NCI-H510A (cell line): ENCODE data around the gene IGFL2.
"Not testable (repeated sequence)": the region's sequence is repeated elsewhere in the genome, so short reads cannot be mapped to it uniquely, and the experiment has no call there.

Experiments
- DNase-seq: peaks from one replicate; lab custom pipeline; 2025; lab: John Stamatoyannopoulos, UW

Gene IGFL2

GRCh38 chr19:46147791-46148288 is at the start of gene IGFL2:
Gene IGFL2, plus strand, starts transcription at chr19:46148238. Its CDS starts 41 bp downstream, at chr19:46148279.
- DNase-seq, result no peak

DNA sequence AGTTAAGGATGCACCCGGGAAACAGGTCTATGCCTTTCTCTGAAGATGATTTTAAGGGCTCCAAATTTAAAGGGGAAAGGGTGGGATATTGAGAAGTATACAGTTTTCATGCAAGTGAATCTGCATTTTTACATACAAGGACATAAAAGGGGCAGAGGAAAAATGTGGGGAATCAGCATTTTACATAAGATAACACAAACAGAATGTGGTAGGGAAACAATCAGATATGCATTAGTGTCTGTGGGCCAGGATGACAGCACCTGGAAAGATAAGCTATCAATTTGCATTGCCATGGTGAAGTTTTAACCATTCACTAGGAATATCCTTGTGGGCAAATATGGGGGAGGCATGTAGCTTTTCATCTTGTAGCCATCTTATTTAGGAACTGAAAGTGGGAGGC is 47.7 kb upstream of the IGFL2 start:
- DNase-seq, result no peak

- DNase-seq, result no peak
Measured at GRCh38 chr19:46101293-46101692, 46.7 kb upstream of the IGFL2 start.

GRCh38 chr19:46102333-46102732 is 45.7 kb upstream of the IGFL2 start:
- DNase-seq, result not testable (repeated sequence)

DNA sequence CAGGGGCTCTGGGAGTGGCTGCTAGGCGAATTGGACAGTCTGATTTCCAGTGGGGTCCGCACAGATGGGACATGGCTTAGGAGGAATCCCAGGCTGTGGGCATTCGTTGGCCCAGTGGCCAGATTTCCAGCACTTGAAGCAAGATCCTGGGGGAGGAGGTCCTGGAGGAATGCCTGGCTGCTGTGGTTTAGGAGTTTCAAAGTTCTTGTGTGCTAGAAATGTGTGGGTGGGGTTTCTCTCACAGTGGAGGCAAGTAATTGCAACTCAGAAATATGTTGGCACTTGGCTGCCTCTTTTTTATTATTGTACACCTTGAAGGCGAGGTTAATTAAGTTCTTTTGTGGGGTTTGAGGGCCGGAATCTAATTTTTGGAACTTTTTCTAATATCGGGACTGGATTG is 40.7 kb upstream of the IGFL2 start:
- no peak for DNase-seq

DNA sequence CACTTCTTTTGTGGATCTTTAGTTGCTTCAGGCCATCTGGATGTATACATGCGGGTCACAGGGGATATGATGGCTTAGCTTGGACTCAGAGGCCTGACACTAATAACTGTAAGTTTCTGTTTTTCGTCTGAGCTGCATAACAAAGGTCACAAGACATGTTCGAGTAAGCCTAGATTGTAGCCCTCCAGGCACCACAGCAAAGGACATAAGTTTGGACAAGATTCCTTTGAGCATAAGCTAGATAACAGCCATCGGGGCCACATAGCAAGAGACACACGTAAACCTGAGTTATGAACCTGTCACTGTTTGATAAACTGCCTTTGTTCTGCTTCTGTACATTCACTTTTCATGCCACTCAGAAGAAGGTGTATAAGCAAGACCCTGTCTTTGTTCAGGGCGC is 38.2 kb upstream of the IGFL2 start:
- DNase-seq, result no peak

DNA sequence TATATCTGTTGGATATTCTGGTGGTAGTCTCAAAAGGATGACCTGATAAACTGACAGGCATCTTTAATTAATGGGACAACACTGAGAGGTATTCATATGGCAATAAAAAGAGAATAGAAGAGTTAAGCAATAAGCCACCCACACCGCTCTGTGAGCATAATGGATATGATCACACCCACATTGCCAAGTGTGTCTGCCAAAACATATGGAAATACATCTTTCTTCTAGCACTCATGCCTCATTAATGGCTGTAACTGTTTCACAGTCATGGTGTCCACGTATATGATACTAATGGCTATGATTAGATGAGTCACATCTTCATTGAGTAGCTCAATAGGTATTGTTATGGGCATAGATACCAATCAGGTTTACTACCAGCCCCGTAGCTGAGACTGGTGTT is 36.7 kb upstream of the IGFL2 start:
- no peak for DNase-seq

DNA sequence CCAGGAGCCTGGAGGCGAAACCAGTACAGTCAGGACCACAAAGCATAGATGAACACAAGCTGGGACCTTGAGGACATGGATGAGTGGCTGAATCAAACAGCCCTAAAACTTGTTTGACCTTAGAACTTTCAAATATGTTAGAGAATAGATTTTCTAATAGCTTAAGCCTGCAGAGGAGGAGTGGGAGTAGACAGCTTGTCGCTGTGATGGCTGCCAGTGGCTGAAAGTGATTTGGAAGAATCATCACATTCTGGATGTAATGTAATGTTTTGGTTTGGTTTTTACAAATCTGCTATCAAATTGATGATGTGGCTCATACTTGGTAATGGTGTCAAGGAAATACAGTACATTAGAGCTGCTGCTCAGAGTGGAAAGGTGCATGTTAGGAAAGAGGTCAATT is 35.5 kb upstream of the IGFL2 start:
- DNase-seq, result no peak

DNA sequence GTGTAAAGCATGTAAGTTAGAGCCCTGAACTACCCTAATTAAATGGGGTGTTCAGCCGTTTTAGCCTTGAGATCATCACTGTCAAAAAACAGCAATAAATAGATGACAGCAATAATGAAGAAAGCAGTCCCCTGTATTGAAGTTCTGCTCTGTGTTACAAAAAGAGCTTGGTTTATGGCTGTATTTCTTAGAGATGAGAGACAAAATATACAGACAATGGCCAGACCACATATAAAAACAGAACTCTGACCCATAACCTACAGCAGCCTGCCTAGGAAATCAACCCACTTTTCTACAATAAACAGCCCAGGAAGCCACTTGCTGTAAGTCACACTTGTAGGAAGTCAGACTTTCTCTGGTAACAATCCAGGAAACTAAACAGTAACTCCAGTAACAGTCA is 34.3 kb upstream of the IGFL2 start:
- DNase-seq, result no peak

DNA sequence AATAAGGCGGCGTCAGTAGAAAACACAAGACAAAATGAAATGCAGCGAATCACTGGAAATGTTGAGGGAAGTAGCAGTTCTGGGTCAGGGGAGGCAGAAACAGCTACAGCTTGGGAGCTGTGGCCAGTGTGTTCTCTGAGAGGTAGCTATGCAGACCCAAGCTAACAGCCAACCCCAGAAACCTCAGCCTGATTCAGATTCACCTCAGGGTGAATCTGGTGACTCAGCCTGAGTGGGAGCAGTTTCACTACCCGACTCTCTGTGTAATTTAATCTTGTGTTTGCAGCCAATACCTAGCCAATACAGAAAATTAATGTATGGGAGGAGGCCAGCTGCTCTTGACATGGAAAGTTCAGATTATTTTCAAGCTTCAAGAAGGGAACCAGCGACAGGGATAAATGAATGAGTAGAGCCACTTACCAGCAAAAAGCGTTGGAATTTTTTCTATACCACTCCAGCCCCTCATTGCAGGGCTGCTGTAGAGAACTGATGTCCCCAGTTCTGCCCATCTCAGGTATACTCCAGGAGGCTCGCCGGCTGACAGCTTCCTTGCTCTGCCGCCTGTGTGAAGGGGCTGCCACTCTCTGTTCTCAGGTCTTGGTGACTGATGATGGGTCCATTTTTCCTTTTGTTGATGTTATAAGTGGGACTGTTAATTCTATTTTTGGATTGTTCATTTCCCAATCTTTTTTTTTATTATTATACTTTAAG is 32.5 kb upstream of the IGFL2 start:
- DNase-seq, result no peak

DNA sequence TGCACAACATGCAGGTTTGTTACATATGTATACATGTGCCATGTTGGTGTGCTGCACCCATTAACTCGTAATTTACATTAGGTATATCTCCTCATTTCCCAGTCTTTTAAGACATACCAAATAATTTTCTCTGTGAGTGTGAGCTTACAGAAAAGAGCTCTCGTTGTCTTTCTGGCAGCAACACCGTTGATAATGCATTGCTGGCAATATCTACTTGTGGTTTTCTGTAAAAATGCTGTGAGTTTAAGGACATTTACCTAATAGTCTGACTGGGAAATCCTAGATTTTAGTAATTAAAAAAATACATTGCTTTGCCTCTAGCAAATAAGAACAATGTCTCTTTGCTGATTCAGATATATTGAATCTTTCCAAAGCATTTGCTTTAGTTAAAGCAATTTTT is 31.9 kb upstream of the IGFL2 start:
- no peak for DNase-seq

DNA sequence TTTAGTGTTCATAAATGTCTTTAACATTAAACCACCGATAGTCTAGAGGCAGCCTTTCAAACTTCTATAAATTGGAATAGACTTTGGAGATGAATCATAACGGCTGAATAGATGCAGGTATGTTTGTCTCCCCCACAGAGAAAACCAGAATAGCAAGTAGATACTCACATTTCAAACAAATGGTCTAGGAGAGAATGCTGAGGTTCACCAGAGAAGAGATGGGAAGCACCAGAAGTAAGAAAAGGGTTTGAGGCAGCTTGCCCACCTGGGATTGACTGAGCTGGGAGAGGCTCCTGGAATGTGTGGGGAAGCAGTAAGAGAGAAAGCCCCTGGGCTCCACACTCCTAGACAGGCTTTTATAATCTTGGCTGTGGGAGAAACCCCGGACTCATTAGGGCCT is 29.9 kb upstream of the IGFL2 start:
- DNase-seq, result no peak

DNA sequence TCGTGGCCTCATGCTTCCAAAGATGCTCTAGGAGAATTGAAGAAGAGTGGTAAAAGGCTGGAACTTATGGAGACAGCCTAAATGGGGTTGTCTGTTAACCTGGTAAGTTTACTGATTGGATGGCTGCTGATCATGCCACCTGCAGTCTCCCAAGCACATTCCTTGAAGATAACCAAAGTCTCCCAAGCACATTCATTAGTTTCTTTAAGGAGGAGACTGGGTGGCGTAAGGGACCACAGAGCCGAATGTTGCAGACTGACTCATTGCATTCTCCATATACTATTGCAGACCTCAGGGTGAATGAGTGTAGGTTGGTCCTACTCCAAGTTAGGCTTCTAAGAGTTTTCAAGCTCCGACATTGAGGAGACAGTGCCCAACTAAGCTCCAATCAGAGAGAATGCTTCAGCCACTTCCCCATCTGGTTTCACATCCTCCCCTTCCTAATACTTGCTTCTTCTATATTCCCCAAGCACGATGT is 23.4 kb upstream of the IGFL2 start, which contains the start of gene IGFL3:
Gene IGFL3, minus strand, starts transcription at position 51 of the 478 bp plus-strand sequence. Its CDS starts 39 bp downstream, at position 12.
- no peak for DNase-seq

DNA sequence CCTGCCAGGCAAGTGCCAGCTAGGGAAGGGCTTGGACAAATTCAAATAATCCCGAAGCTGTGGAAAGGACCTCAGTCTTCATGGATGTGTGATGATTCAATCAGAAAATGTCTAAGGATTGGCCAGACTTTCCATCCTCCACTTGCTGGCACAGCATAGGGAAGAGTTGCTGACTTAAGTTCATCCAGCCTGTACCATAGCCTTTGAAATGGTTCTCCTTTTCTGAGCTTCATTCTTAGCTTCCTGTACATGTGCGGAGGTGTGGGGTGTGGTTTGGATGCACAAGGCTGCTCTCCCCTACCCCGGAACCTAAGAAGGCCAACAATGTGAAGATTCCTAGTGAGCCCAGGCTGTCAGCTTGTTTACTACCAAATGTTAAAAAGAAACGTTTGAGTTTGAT is 22.6 kb upstream of the IGFL2 start:
- DNase-seq, result no peak

- no peak for DNase-seq
Measured at GRCh38 chr19:46126086-46126580, 21.9 kb upstream of the IGFL2 start.

DNA sequence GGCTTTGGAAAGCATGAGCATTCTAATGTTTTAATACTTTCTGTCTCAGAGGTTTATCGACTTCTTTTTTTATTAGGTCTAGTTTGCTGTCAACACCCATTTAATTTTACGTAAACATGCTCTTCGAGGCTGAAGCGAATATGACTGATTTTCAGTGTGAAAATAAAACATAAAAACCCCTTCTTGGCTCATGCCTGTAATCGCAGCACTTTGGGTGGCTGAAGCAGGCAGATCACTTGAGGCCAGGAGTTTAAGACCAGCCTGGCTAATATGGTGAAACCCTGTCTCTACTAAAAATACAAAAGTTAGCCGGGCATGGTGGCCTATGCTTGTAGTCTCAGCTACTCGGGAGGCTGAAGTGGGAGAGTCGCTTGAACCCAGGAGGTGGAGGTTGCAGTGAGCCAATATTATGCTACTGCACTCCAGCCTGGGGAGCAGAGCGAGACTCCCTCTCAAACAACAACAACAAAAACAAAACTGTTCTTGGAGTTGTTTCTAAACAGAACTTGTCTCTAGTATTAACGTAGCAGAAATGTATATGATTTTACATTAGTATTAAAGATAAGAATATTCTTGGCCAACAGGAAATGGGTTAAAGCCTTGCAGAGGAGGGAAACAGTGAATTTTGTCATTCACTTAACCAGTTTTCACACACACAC is 16.4 kb upstream of the IGFL2 start:
- DNase-seq, result no peak

- no peak for DNase-seq
Measured at GRCh38 chr19:46132508-46133100, 15.4 kb upstream of the IGFL2 start.

DNA sequence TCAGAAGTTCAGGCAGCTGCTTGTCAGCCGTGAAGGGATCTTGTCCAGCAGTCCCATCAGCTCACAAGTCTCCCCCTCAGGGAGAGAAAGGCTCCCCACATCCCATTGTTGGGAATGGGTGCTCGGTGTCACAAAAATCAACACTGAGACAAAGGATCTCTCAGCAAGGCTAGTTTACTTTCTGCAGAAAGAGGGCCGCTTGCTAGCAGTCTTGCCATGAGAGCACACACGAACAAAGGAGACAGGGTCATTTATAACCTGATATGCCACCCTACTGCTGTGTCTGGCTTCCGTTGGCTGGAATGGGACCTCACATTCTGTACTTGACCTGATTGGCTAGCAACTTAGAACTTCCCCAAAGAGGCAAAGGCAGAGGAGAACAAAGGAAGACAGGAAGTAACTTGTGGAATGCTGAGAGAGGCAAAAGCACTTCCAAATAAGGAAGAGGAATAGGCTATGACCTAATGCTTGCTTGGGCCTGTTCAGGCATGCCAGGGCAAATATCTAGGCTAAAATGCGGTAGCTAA is 14.9 kb upstream of the IGFL2 start:
- peak; percentile 94 for DNase-seq

DNA sequence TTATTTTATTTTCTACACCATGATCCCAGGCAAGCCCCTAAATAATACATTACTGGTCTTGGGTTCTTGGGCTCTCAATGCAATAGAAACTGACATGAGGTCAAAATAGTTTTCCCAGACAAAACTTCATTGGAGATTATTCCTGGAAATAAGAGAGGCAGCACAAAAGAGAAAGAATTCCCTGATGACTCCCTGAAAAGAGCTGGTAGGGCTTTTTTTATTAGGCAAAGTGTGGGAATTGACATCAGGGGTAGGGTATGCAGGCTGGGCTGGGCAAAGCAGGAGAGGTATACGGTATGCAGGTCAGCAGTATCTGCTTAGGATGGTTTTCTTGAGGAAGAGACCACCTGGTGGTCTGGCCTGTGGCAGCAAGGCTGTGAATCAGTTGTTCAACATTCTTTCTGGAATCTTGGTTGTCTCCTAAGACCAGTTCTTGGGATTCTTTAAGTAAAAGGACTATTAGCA is 14.2 kb upstream of the IGFL2 start:
- no peak for DNase-seq

DNA sequence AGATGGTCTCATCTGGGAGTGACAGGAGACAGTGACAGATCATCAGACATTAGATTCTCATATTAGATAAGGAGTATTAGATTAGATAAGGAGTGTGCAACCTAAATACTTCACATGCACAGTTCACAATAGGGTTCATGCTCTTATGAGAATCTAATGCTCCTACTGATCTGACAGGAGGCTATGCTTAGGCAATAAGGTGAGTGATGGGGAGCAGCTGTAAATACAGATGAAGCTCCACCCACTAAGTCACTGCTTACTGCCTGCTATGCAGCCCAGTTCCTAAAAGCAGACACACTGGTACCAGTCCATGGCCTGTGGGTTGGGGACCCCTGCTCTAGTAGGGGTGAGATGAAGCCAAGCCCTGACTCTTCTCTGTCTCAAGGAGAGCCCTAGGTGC is 13.5 kb upstream of the IGFL2 start:
- peak; percentile 56 for DNase-seq

GRCh38 chr19:46137915-46138473 is 10.0 kb upstream of the IGFL2 start:
- DNase-seq, result no peak

GRCh38 chr19:46141421-46141820 is 6.6 kb upstream of the IGFL2 start:
- DNase-seq, result no peak
